ENCODE data around the gene HOXD11.

The HOXD11 gene

GRCh38 chr2:176120364-176121189 is 13.5 kb downstream of the HOXD11 start:
- no peaks in the 10 kb centered on the region for H3K36me3 ChIP-seq (ENCODE audit: insufficient read depth, low read length)
- no peak overlapping the region for H2AFZ ChIP-seq (ENCODE audit: low read depth, low read length)
- peaks cover 7% of the 10 kb centered on the region for H3K4me1 ChIP-seq (ENCODE audit: insufficient read depth, low read length)
- H3K27me3 ChIP-seq (ENCODE audit: insufficient read depth, low read length): peaks cover 99% of the 10 kb centered on the region
- no peak overlapping the region for H3K4me3 ChIP-seq (ENCODE audit: low read length)
- H3K9me3 ChIP-seq (ENCODE audit: low read length): peaks cover 12% of the 10 kb centered on the region

GRCh38 chr2:176121190-176122051 is 14.3 kb downstream of the HOXD11 start:
- Histone ChIP-seq H3K4me1 (ENCODE audit: insufficient read depth, low read length) (peaks cover 7% of the 10 kb centered on the region), H3K4me3 (ENCODE audit: low read length) (no peak overlapping the region), H3K36me3 (ENCODE audit: insufficient read depth, low read length) (no peaks in the 10 kb centered on the region), H2AFZ (ENCODE audit: low read depth, low read length) (no peak overlapping the region), H3K9me3 (ENCODE audit: low read length) (peaks cover 12% of the 10 kb centered on the region), H3K27me3 (ENCODE audit: insufficient read depth, low read length) (peaks cover 99% of the 10 kb centered on the region)

GRCh38 chr2:176122052-176122682 is 15.1 kb downstream of the HOXD11 start:
- peaks cover 7% of the 10 kb centered on the region for H3K4me1 ChIP-seq (ENCODE audit: insufficient read depth, low read length)
- H3K36me3 ChIP-seq (ENCODE audit: insufficient read depth, low read length): no peaks in the 10 kb centered on the region
- H3K9me3 ChIP-seq (ENCODE audit: low read length): peaks cover 5% of the 10 kb centered on the region
- H3K4me3 ChIP-seq (ENCODE audit: low read length): peak overlapping the region; percentile 42
- H3K27me3 ChIP-seq (ENCODE audit: insufficient read depth, low read length): peaks cover 96% of the 10 kb centered on the region
- H2AFZ ChIP-seq (ENCODE audit: low read depth, low read length): peak overlapping the region; percentile 96

GRCh38 chr2:176122683-176123410 is 15.8 kb downstream of the HOXD11 start, which contains the start of gene HOXD9:
Gene HOXD9 (plus strand): TSS chr2:176122719. CDS start chr2:176122769, 50 bp downstream.
- H3K4me1 ChIP-seq (ENCODE audit: insufficient read depth, low read length): peaks cover 7% of the 10 kb centered on the region
- H3K27me3 ChIP-seq (ENCODE audit: insufficient read depth, low read length): peaks cover 95% of the 10 kb centered on the region
- no peaks in the 10 kb centered on the region for H3K36me3 ChIP-seq (ENCODE audit: insufficient read depth, low read length)
- peak within 1 kb of the TSS; percentile 42 for H3K4me3 ChIP-seq (ENCODE audit: low read length)
- H3K9me3 ChIP-seq (ENCODE audit: low read length): peaks cover 2% of the 10 kb centered on the region
- H2AFZ ChIP-seq (ENCODE audit: low read depth, low read length): peak within 1 kb of the TSS; percentile 96

- H3K27me3 ChIP-seq (ENCODE audit: insufficient read depth, low read length): peaks cover 95% of the 10 kb centered on the region
- H3K4me3 ChIP-seq (ENCODE audit: low read length): peak overlapping the region; percentile 42
- peaks cover 7% of the 10 kb centered on the region for H3K4me1 ChIP-seq (ENCODE audit: insufficient read depth, low read length)
- no peak overlapping the region for H2AFZ ChIP-seq (ENCODE audit: low read depth, low read length)
- H3K36me3 ChIP-seq (ENCODE audit: insufficient read depth, low read length): no peaks in the 10 kb centered on the region
- no peaks in the 10 kb centered on the region for H3K9me3 ChIP-seq (ENCODE audit: low read length)
Measured at GRCh38 chr2:176123411-176124109, 16.5 kb downstream of the HOXD11 start.

GRCh38 chr2:176124110-176124946 is 17.2 kb downstream of the HOXD11 start:
- no peaks in the 10 kb centered on the region for H3K9me3 ChIP-seq (ENCODE audit: low read length)
- no peak overlapping the region for H2AFZ ChIP-seq (ENCODE audit: low read depth, low read length)
- no peaks in the 10 kb centered on the region for H3K36me3 ChIP-seq (ENCODE audit: insufficient read depth, low read length)
- H3K27me3 ChIP-seq (ENCODE audit: insufficient read depth, low read length): peaks cover 96% of the 10 kb centered on the region
- peaks cover 7% of the 10 kb centered on the region for H3K4me1 ChIP-seq (ENCODE audit: insufficient read depth, low read length)
- no peak overlapping the region for H3K4me3 ChIP-seq (ENCODE audit: low read length)

- Histone ChIP-seq H2AFZ (ENCODE audit: low read depth, low read length) (no peak overlapping the region), H3K36me3 (ENCODE audit: insufficient read depth, low read length) (no peaks in the 10 kb centered on the region), H3K4me1 (ENCODE audit: insufficient read depth, low read length) (peaks cover 7% of the 10 kb centered on the region), H3K27me3 (ENCODE audit: insufficient read depth, low read length) (peaks cover 90% of the 10 kb centered on the region), H3K9me3 (ENCODE audit: low read length) (no peaks in the 10 kb centered on the region), H3K4me3 (ENCODE audit: low read length) (no peak overlapping the region)
Measured at GRCh38 chr2:176124947-176125771, 18.1 kb downstream of the HOXD11 start.

GRCh38 chr2:176125772-176126054 is 18.6 kb downstream of the HOXD11 start:
- Histone ChIP-seq H2AFZ (ENCODE audit: low read depth, low read length) (no peak overlapping the region), H3K4me3 (ENCODE audit: low read length) (no peak overlapping the region), H3K27me3 (ENCODE audit: insufficient read depth, low read length) (peaks cover 89% of the 10 kb centered on the region), H3K36me3 (ENCODE audit: insufficient read depth, low read length) (no peaks in the 10 kb centered on the region), H3K4me1 (ENCODE audit: insufficient read depth, low read length) (peaks cover 7% of the 10 kb centered on the region), H3K9me3 (ENCODE audit: low read length) (no peaks in the 10 kb centered on the region)

- peaks cover 89% of the 10 kb centered on the region for H3K27me3 ChIP-seq (ENCODE audit: insufficient read depth, low read length)
- no peak overlapping the region for H2AFZ ChIP-seq (ENCODE audit: low read depth, low read length)
- no peaks in the 10 kb centered on the region for H3K36me3 ChIP-seq (ENCODE audit: insufficient read depth, low read length)
- H3K9me3 ChIP-seq (ENCODE audit: low read length): no peaks in the 10 kb centered on the region
- no peak overlapping the region for H3K4me3 ChIP-seq (ENCODE audit: low read length)
- peaks cover 7% of the 10 kb centered on the region for H3K4me1 ChIP-seq (ENCODE audit: insufficient read depth, low read length)
Measured at GRCh38 chr2:176126929-176127773, 20.1 kb downstream of the HOXD11 start.

GRCh38 chr2:176127774-176128072 is 20.6 kb downstream of the HOXD11 start:
- Histone ChIP-seq H3K27me3 (ENCODE audit: insufficient read depth, low read length) (peaks cover 89% of the 10 kb centered on the region), H2AFZ (ENCODE audit: low read depth, low read length) (no peak overlapping the region), H3K4me1 (ENCODE audit: insufficient read depth, low read length) (peaks cover 2% of the 10 kb centered on the region), H3K9me3 (ENCODE audit: low read length) (no peaks in the 10 kb centered on the region), H3K4me3 (ENCODE audit: low read length) (no peak overlapping the region), H3K36me3 (ENCODE audit: insufficient read depth, low read length) (no peaks in the 10 kb centered on the region)
